ENCODE data around the gene CTNNA1. TPM values are rescaled to one million over a fixed set of nuclear protein-coding genes. Genes with fewer than 3 reads are reported as not detected.

CTNNA1 gene
- total and polyA plus RNA-seq, 2 donors (not counting 3 experiments of a cell fraction or from before 2014, with no cell fraction given): 156 to 394 TPM

DNA sequence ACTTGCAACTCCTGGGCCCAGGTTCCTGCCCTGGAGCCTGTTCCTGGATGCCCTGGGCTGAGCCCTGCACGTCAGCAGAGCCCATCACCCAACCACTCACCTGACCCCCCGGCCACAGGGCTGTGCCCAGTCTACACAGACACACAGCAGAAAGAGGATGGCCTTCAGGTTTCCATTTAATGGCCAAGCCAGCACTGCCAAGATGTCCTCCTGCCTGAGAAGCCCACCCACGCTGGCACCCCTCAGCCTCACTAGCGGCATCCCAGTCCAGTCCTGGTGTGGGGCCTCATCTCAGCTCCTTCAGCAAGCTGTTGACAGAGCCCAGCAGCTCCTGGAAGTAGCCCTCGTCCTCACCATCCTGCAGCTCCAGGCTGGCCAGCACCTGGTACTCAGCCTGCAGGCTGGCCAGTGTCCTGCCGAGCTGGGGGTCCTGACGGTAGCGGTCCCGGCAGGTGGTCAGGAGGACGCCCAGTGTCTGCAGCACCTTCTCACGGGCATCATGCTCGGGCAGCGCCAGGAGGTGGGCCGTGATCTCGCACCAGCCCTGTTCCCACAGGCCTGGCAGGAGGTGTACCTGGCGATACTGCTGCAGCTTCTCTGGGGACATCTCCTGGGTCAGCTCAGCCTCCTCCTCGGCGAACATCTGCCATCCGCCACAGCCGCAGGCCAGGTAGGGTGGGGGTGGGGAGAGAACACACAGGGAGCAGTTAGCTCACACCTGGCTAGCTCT lies 193.8 kb downstream of the CTNNA1 start:
- Histone ChIP-seq H3K36me3 (ENCODE audit: control insufficient read depth in 2 of 2, extremely low read depth in 1 of 2, insufficient read depth in 2 of 2, low read length in 2 of 2) (no peaks in the 10 kb centered on the region), H3K4me1 (ENCODE audit: control insufficient read depth, extremely low read depth, insufficient read depth, low read length) (no peaks in the 10 kb centered on the region), H2AFZ (ENCODE audit: low read depth, low read length) (no peak overlapping the region), H3K9me1 (replicated peaks; ENCODE audit: control insufficient read depth, extremely low read depth, insufficient read depth, low read length) (no peaks in the 10 kb centered on the region), H3K4me3 (replicated peaks in 1 of 3; ENCODE audit: insufficient read depth in 1 of 3, low read depth in 1 of 3, low read length in 3 of 3) (no peak overlapping the region), H4K20me1 (replicated peaks; ENCODE audit: control insufficient read depth, extremely low read depth, insufficient read depth, low read length) (no peaks in the 10 kb centered on the region), H3K4me2 (ENCODE audit: insufficient read depth, low read length) (no peak overlapping the region), H3K9me3 (replicated peaks; ENCODE audit: control insufficient read depth, insufficient read depth, low read length) (no peaks in the 10 kb centered on the region), H3K9ac (replicated peaks; ENCODE audit: extremely low read depth, insufficient read depth, low read length) (no peak overlapping the region), H3K27me3 (ENCODE audit: control insufficient read depth in 2 of 2, insufficient read depth in 2 of 2, low read length in 2 of 2) (no peaks in the 10 kb centered on the region), H3K27ac (ENCODE audit: insufficient read depth, low read depth, low read length) (no peak overlapping the region), H3K79me2 (ENCODE audit: control insufficient read depth, insufficient read depth, low read length) (no peaks in the 10 kb centered on the region)
- FAIRE-seq (no peak), DNase-seq (ENCODE audit: low read depth, low spot score) (no peak)
- TF ChIP-seq, protein P1, sequence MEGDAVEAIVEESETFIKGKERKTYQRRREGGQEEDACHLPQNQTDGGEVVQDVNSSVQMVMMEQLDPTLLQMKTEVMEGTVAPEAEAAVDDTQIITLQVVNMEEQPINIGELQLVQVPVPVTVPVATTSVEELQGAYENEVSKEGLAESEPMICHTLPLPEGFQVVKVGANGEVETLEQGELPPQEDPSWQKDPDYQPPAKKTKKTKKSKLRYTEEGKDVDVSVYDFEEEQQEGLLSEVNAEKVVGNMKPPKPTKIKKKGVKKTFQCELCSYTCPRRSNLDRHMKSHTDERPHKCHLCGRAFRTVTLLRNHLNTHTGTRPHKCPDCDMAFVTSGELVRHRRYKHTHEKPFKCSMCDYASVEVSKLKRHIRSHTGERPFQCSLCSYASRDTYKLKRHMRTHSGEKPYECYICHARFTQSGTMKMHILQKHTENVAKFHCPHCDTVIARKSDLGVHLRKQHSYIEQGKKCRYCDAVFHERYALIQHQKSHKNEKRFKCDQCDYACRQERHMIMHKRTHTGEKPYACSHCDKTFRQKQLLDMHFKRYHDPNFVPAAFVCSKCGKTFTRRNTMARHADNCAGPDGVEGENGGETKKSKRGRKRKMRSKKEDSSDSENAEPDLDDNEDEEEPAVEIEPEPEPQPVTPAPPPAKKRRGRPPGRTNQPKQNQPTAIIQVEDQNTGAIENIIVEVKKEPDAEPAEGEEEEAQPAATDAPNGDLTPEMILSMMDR (IDR thresholded peaks at IDR 0.05; ENCODE audit: extremely low read depth in 1 of 2, insufficient read depth in 1 of 2, low read depth in 1 of 2, low read length in 2 of 2): no peak
- TF ChIP-seq MAX (IDR thresholded peaks at IDR 0.05; ENCODE audit: insufficient read depth, insufficient read length) (no peak), GATA2 (IDR thresholded peaks at IDR 0.05; ENCODE audit: insufficient read depth, insufficient read length, low read depth, low read length) (no peak), JUN (IDR thresholded peaks at IDR 0.05; ENCODE audit: borderline replicate concordance, insufficient read depth, insufficient read length, low read depth) (no peak), FOS (IDR thresholded peaks at IDR 0.05; ENCODE audit: borderline replicate concordance, insufficient read depth, low read length) (no peak), MYC (IDR thresholded peaks at IDR 0.05; ENCODE audit: low read depth, low read length) (no peak), POLR2AphosphoS5 (IDR thresholded peaks at IDR 0.05; ENCODE audit: insufficient read depth, low read depth, low read length) (no peak), EZH2 (IDR thresholded peaks at IDR 0.05; ENCODE audit: borderline replicate concordance, low read depth, low read length, severe bottlenecking) (no peak), POLR2A (IDR thresholded peaks at IDR 0.05; ENCODE audit: low read depth, low read length) (no peak)
- POLR2A ChIA-PET: no interaction called here
- dilution Hi-C loops (cut with MboI; ENCODE audit: extremely low pct_ligation_motif_present, low sequenced_read_pairs) (no loop called here), intact Hi-C loops (cut with micrococcal nuclease) (no loop called here)
- CTCF ChIA-PET: interaction anchor here (0.9 kb wide), 1 partner anchor 29 kb away, joined by 3 read pairs; no protein-coding TSS in a partner anchor
- BruUV-seq (replicated peaks): no TSS peak

All from endothelial cell of umbilical vein (primary cell).